ENCODE data around the gene UBE2F.
A peak's percentile ranks its signal among the peaks of the same experiment; 100 is the strongest.
"Not testable (repeated sequence)": the region's sequence is repeated elsewhere in the genome, so short reads cannot be mapped to it uniquely, and the experiment has no call there.

The UBE2F gene

GRCh38 chr2:237978058-237978712 lies 11.4 kb downstream of the UBE2F start:
- H3K9ac ChIP-seq (ENCODE audit: low read depth, low read length) = no peak overlapping the region
- peak; percentile 80 for ATAC-seq (ENCODE audit: insufficient read depth, low read depth)
- H3K9me3 ChIP-seq (ENCODE audit: insufficient read depth, low read length, severe bottlenecking) = no peaks in the 10 kb centered on the region
- H3K4me3 ChIP-seq (ENCODE audit: low read depth in 1 of 2, low read length in 2 of 2) = no peak overlapping the region
- peaks cover 4% of the 10 kb centered on the region; the same call in 1 of the 2 replicates for H3K36me3 ChIP-seq (ENCODE audit: insufficient read depth, low read length)
- peaks cover 34% of the 10 kb centered on the region; the same call in 1 of the 2 replicates for H4K20me1 ChIP-seq (ENCODE audit: insufficient read depth, low read length)
- TF ChIP-seq, protein P1, sequence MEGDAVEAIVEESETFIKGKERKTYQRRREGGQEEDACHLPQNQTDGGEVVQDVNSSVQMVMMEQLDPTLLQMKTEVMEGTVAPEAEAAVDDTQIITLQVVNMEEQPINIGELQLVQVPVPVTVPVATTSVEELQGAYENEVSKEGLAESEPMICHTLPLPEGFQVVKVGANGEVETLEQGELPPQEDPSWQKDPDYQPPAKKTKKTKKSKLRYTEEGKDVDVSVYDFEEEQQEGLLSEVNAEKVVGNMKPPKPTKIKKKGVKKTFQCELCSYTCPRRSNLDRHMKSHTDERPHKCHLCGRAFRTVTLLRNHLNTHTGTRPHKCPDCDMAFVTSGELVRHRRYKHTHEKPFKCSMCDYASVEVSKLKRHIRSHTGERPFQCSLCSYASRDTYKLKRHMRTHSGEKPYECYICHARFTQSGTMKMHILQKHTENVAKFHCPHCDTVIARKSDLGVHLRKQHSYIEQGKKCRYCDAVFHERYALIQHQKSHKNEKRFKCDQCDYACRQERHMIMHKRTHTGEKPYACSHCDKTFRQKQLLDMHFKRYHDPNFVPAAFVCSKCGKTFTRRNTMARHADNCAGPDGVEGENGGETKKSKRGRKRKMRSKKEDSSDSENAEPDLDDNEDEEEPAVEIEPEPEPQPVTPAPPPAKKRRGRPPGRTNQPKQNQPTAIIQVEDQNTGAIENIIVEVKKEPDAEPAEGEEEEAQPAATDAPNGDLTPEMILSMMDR (IDR thresholded peaks at IDR 0.05; ENCODE audit: borderline replicate concordance, extremely low read depth, low read length, poor library complexity, severe bottlenecking) = no peak
- TF ChIP-seq EZH2 (IDR thresholded peaks at IDR 0.05; ENCODE audit: borderline replicate concordance, low read depth, low read length, severe bottlenecking) = no peak
- no peaks in the 10 kb centered on the region for H3K4me1 ChIP-seq (ENCODE audit: insufficient read depth, low read length)
- H3K4me2 ChIP-seq (ENCODE audit: insufficient read depth, low read length) = no peak overlapping the region
- no peak overlapping the region for H2AFZ ChIP-seq (ENCODE audit: low read depth, low read length)
- peaks cover 5% of the 10 kb centered on the region; the same call in 1 of the 2 replicates for H3K79me2 ChIP-seq (ENCODE audit: insufficient read depth, low read length)
- DNase-seq = peak; percentile 50
- H3K27ac ChIP-seq (ENCODE audit: low read length) = no peak overlapping the region
- H3K27me3 ChIP-seq (ENCODE audit: insufficient read depth, low read length, poor library complexity) = no peaks in the 10 kb centered on the region

DNA sequence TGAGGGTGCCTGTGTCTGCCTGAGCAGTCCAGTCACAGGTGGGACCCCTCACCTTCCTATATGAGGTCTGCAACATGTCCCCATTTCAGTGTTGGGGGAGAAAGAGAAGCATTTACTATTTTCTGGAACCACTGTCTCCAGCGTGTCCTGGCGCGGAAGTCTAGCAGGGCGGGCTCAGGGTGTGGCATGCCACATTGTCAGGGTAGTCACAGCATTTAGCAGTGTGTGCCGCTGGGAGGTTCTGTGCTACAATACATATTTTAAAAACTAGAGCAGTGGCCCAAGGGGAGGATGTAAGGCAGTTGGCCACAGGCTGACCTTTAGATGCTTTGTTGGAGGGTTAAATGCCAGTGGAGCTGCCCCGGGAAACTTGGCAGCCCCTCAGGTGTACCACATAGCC lies 12.5 kb downstream of the UBE2F start:
- Histone ChIP-seq H3K4me2 (ENCODE audit: insufficient read depth, low read length) (no peak overlapping the region), H3K4me1 (ENCODE audit: insufficient read depth, low read length) (no peaks in the 10 kb centered on the region), H3K27me3 (ENCODE audit: insufficient read depth, low read length, poor library complexity) (no peaks in the 10 kb centered on the region), H4K20me1 (ENCODE audit: insufficient read depth, low read length) (peaks cover 34% of the 10 kb centered on the region; the same call in 1 of the 2 replicates), H3K27ac (ENCODE audit: low read length) (no peak overlapping the region), H3K9ac (ENCODE audit: low read depth, low read length) (no peak overlapping the region), H3K4me3 (ENCODE audit: low read depth in 1 of 2, low read length in 2 of 2) (no peak overlapping the region), H3K79me2 (ENCODE audit: insufficient read depth, low read length) (peaks cover 5% of the 10 kb centered on the region; the same call in 1 of the 2 replicates), H3K36me3 (ENCODE audit: insufficient read depth, low read length) (peaks cover 4% of the 10 kb centered on the region; the same call in 1 of the 2 replicates), H3K9me3 (ENCODE audit: insufficient read depth, low read length, severe bottlenecking) (no peaks in the 10 kb centered on the region), H2AFZ (ENCODE audit: low read depth, low read length) (no peak overlapping the region)
- ATAC-seq (ENCODE audit: insufficient read depth, low read depth) = no peak
- DNase-seq = no peak
- no peak for TF ChIP-seq EZH2 (IDR thresholded peaks at IDR 0.05; ENCODE audit: borderline replicate concordance, low read depth, low read length, severe bottlenecking)
- TF ChIP-seq, protein P1 (IDR thresholded peaks at IDR 0.05; ENCODE audit: borderline replicate concordance, extremely low read depth, low read length, poor library complexity, severe bottlenecking) = no peak

DNA sequence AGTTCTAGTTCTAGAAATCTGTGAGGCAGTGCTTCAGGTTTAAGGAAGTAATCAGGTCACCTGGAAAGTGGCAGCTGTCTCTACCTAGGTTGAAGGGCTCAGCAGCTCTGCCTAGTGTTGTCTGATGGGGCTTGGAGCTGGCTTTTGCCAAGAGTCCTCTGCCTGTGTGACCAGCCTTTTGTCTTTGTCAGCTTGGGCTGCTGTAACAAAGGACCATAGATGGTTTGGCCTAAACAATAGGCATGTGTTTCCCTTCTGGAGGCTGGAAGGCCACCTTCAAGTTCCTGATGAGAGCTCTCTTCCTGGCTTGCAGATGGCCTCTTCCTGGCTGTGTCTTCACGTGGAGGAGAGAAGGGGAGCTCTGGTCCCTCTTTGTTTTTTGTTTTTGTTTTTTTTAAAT lies 13.3 kb downstream of the UBE2F start:
- ATAC-seq (ENCODE audit: insufficient read depth, low read depth) (no peak), DNase-seq (no peak)
- no peak overlapping the region for H3K27ac ChIP-seq (ENCODE audit: low read length)
- TF ChIP-seq EZH2 (IDR thresholded peaks at IDR 0.05; ENCODE audit: borderline replicate concordance, low read depth, low read length, severe bottlenecking) = no peak
- H3K4me2 ChIP-seq (ENCODE audit: insufficient read depth, low read length) = no peak overlapping the region
- no peak overlapping the region for H2AFZ ChIP-seq (ENCODE audit: low read depth, low read length)
- peaks cover 5% of the 10 kb centered on the region; the same call in 1 of the 2 replicates for H3K79me2 ChIP-seq (ENCODE audit: insufficient read depth, low read length)
- no peaks in the 10 kb centered on the region for H3K4me1 ChIP-seq (ENCODE audit: insufficient read depth, low read length)
- H3K27me3 ChIP-seq (ENCODE audit: insufficient read depth, low read length, poor library complexity) = no peaks in the 10 kb centered on the region
- H3K36me3 ChIP-seq (ENCODE audit: insufficient read depth, low read length) = peaks cover 4% of the 10 kb centered on the region; the same call in 1 of the 2 replicates
- H3K9ac ChIP-seq (ENCODE audit: low read depth, low read length) = no peak overlapping the region
- H4K20me1 ChIP-seq (ENCODE audit: insufficient read depth, low read length) = peaks cover 34% of the 10 kb centered on the region; the same call in 1 of the 2 replicates
- no peak overlapping the region for H3K4me3 ChIP-seq (ENCODE audit: low read depth in 1 of 2, low read length in 2 of 2)
- H3K9me3 ChIP-seq (ENCODE audit: insufficient read depth, low read length, severe bottlenecking) = no peaks in the 10 kb centered on the region

- no peaks in the 10 kb centered on the region for H3K27me3 ChIP-seq (ENCODE audit: insufficient read depth, low read length, poor library complexity)
- no peak overlapping the region for H3K4me3 ChIP-seq (ENCODE audit: low read depth in 1 of 2, low read length in 2 of 2)
- ATAC-seq (ENCODE audit: insufficient read depth, low read depth) (no peak), DNase-seq (no peak)
- H3K4me1 ChIP-seq (ENCODE audit: insufficient read depth, low read length) = no peaks in the 10 kb centered on the region
- H3K9me3 ChIP-seq (ENCODE audit: insufficient read depth, low read length, severe bottlenecking) = no peaks in the 10 kb centered on the region
- no peak overlapping the region for H3K9ac ChIP-seq (ENCODE audit: low read depth, low read length)
- 0 out of 2 replicates have a peak, but pooled peaks cover 4% of the 10 kb centered on the region for H3K36me3 ChIP-seq (ENCODE audit: insufficient read depth, low read length)
- H4K20me1 ChIP-seq (ENCODE audit: insufficient read depth, low read length) = peaks cover 34% of the 10 kb centered on the region; the same call in 1 of the 2 replicates
- TF ChIP-seq EZH2 (IDR thresholded peaks at IDR 0.05; ENCODE audit: borderline replicate concordance, low read depth, low read length, severe bottlenecking) = no peak
- TF ChIP-seq, protein P1 (IDR thresholded peaks at IDR 0.05; ENCODE audit: borderline replicate concordance, extremely low read depth, low read length, poor library complexity, severe bottlenecking) = no peak
- no peak overlapping the region for H2AFZ ChIP-seq (ENCODE audit: low read depth, low read length)
- no peak overlapping the region for H3K4me2 ChIP-seq (ENCODE audit: insufficient read depth, low read length)
- peaks cover 5% of the 10 kb centered on the region; the same call in 1 of the 2 replicates for H3K79me2 ChIP-seq (ENCODE audit: insufficient read depth, low read length)
- no peak overlapping the region for H3K27ac ChIP-seq (ENCODE audit: low read length)
Observed at GRCh38 chr2:237980751-237981150, 13.9 kb downstream of the UBE2F start.

- not testable (repeated sequence) for H3K4me2 ChIP-seq (ENCODE audit: insufficient read depth, low read length); H3K9ac ChIP-seq (ENCODE audit: low read depth, low read length); H3K4me1 ChIP-seq (ENCODE audit: insufficient read depth, low read length); H3K27me3 ChIP-seq (ENCODE audit: insufficient read depth, low read length, poor library complexity); H3K9me3 ChIP-seq (ENCODE audit: insufficient read depth, low read length, severe bottlenecking); H2AFZ ChIP-seq (ENCODE audit: low read depth, low read length); DNase-seq; H3K27ac ChIP-seq (ENCODE audit: low read length); H3K4me3 ChIP-seq (ENCODE audit: low read depth in 1 of 2, low read length in 2 of 2); H3K36me3 ChIP-seq (ENCODE audit: insufficient read depth, low read length); ATAC-seq (ENCODE audit: insufficient read depth, low read depth); H3K79me2 ChIP-seq (ENCODE audit: insufficient read depth, low read length)
- peaks cover 26% of the 10 kb centered on the region; the same call in 1 of the 2 replicates for H4K20me1 ChIP-seq (ENCODE audit: insufficient read depth, low read length)
Observed at GRCh38 chr2:237981621-237982020, 14.8 kb downstream of the UBE2F start.

Measured in DND-41 (cell line).